Anterior cingulate cortex (tissue), 58 donors: ENCODE results near the gene S100P.
"Not testable (repeated sequence)": the region's sequence is repeated elsewhere in the genome, so short reads cannot be mapped to it uniquely, and the experiment has no call there.

Source experiments
- DNase-seq, 58 donors: peaks; one replicate each; lab custom pipeline; 2025; lab: John Stamatoyannopoulos, UW

Gene S100P

GRCh38 chr4:6720202-6720699 lies 26.6 kb downstream of the S100P start:
- peak in 56 of 58 donors; percentile 11 to 89 (median 72) for DNase-seq

DNA sequence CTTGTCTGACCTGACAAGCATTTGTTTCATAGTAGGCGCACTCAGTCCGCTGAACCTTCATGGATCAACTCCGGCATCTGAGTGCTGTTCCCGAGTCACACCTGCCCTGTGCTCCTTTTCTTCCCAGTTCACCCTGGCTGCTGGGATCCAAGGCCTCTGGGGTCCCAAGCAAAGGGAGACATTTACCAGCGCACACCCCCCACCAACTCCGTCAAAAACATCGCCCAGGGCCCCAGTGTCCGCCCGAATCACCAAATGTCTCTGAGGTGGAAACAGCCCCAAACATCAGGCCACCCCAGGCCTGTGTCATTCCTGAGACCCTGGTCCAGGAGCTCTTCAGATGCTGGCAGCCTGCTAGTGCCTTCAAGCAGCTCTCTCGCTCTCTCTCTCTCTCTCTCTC lies 27.4 kb downstream of the S100P start:
- no peak for DNase-seq

DNA sequence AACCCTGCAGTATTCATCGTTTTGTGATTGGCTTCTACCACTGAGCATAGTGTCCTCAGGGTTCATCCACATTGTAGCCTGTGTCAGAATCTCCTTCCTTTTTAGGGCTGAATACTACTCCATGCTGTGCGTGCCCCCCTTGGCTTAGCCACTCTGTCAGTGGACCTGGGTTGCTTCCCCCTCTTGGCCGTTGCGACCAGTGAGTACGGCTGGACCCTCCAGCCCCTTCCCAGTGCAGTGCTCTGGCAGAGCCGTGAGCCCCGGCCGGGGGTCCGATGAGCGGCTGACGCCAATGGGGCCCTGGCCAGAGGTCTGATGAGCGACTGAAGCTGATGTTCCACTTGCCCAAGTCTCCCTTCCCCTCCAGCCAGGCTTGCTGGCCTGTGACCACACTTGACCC lies 29.2 kb downstream of the S100P start:
- no peak for DNase-seq

DNA sequence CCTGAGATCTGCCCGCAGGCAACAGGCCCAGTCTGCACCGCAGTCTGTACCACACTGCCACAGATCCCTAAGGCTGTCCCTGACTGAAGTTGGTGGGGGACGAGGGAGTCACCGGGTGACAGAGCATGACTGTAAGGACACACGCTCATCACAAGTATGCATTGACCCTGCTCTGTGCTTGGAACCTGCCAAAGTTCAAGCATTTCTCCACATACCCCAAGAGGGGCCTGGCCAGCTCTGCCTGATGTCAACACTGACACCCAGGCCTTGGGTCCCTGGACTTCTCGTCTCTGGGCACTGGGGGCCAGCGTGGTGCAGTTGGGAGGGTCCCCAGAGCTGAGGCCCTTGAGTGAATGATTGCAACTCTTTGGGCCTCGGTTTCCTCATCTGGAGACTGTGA lies 30.2 kb downstream of the S100P start:
- no peak for DNase-seq

GRCh38 chr4:6724421-6725111 lies 30.9 kb downstream of the S100P start:
- peak in 10 of 58 donors; percentile 13 to 59 (median 36) for DNase-seq

GRCh38 chr4:6725427-6725961 lies 31.8 kb downstream of the S100P start:
- DNase-seq: not testable (repeated sequence)

- DNase-seq: peak in 55 of 58 donors; percentile 44 to 94 (median 84)
These were observed 33.6 kb downstream of the S100P start for GRCh38 chr4:6727081-6727942.

DNA sequence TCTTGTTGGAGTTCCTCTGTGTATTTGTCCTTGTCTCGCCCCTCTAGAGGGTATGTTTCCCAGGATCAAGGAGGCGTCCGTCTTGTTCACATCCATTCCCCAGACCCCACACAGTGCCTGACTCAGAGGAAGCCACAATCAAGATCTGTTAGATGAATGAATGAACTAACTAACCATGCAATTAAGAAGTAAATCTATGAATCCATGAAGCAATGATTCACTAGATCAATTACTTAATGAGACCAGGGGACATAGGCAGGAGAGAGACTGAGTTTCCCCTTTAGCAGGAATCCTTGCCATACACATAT lies 34.2 kb downstream of the S100P start:
- DNase-seq: no peak

GRCh38 chr4:6728320-6729029 lies 34.8 kb downstream of the S100P start:
- no peak for DNase-seq

GRCh38 chr4:6730603-6731317 lies 37.1 kb downstream of the S100P start:
- DNase-seq: peak in 4 of 58 donors; percentile 10 to 34 (median 18)

DNA sequence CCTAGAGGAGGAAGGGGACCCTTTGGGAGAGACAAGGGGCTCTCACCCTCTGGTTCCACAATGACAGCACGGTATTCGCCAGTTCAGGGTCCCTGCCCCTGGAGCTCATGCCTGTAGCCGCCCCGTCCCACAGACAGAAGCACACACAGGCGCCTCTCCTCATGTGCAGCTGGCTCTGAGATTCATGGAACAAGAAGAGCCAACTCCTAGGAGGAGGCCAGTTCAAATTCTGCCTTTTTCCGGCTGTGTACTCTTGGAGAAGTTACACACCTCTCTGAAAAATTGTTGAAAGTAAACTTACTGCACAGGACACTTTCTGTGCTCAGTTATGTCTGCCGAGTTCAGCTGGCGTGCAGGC lies 37.6 kb downstream of the S100P start:
- no peak for DNase-seq

- DNase-seq: no peak
These were observed 38.1 kb downstream of the S100P start for GRCh38 chr4:6731780-6732179.

DNA sequence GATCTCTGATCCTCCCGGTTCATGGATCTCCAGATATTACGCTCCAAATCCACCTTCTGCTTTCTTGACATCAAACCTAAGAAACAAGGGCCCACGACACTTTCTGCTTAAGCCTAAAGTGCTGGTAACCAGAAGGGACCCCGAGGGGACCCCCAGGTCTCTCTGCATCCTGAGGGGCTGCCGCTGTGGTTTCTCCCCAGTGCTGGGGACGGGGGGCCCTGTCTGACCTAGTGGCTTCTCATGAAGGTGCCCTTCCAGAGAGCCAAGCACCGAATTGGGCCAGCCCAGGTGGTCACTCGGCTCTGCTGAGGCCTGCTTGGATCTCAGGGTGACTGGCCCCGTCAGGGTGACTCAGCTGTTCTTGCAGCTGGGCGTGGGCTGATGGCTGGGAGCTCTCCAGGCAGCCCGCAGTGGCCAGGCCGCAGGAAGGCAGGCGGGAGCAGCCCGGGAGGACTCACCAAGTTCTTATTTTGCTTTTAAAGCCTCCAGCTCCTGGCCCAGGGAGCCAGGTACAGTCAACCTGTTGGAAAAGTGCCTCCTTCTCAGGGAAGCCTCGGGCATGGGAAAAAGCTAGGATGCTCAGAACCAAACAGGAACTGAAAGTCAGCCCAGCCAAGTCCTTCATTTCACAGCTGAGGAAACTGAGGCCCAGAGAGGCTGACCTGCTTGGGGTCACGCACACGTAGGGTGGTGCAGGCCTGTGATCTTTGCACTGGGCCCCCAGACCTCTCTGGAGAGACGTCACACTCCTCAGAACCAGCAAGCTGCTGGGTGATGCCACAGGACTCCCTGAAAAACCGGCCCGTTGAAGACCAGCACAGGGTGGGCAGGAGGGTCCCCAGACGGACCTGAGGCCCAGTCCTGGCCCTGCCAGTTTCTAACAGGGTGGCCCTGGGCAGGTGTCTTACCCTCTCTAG lies 39.0 kb downstream of the S100P start:
- peak in 38 of 58 donors; percentile 12 to 82 (median 52) for DNase-seq

DNA sequence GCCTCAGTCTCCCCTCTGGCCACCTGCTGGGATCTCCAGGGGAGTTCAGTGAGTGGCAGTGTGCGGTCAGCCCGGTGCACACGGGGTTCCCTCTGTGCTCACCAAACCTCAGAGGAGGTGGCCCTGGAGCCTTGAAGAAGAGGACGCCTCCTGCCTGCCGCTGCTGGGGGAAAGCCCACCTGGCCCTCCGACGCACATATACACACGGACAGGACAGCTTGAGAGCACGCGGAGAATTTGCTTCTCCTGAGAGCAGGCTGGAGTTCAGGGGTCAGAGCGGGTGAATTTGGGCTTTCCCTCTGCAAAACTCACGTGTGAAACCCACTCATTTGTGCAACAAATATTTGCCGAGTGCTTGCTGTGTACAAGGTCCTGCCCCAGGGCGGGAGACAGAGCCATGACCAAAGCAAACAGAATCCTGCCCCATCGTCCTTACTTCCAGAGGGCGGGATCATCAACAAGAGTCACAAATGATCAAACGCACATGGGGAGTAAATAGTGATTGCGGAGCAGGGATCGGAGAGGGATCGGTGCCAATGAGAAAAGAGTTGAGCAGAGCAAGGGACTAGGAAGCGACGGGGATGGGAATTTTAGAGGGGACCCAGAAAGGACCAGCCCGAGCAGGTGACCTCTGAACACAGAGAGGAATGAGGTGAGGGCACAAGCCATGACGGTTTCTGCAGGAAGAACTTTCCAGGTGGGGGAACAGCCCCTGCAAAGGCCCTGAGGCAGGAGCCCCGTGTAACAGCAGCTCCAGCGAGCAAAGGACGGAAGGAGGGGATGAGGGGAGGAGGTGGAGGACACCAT lies 39.9 kb downstream of the S100P start:
- DNase-seq: no peak

- no peak for DNase-seq
These were observed 40.6 kb downstream of the S100P start for GRCh38 chr4:6734165-6734786.

DNA sequence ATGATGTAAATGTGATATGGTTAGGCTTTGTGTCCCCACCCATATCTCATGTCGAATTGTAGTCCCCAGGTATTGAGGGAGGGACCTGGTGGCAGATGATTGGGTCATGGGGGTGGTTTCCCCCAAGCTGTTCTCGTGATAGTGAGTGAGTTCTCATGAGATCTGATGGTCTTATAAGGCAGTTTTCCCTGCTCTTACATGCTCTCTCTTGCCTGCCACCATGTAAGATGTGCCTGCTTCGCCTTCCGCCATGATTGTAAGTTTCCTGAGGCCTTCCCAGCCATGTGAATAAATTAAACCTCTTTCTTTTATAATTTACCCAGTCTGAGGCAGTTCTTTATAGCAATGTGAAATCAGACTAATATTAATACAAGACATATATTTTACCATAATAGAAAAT lies 46.2 kb downstream of the S100P start:
- no peak for DNase-seq

- no peak for DNase-seq
These were observed 46.7 kb downstream of the S100P start for GRCh38 chr4:6740347-6740746.

DNA sequence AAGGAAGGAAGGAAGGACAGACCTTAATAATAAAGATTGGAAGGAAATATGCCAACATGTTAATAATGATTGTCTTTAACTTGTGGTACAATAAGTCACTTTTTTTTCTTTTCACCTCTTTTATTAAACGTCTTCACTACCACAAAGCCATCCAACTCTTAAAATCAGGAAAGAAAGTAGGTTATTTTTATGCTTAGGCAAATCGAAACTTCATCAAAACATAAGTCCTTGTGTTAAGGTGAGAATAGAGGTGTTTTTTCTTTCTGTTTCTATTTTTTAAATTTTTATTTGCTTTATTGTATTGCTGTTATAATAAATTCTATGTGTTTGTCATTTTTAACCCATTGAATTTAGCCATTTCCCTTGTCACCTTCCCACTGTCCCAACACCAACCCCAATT lies 48.8 kb downstream of the S100P start:
- DNase-seq: no peak
